Esophagus muscularis mucosa (tissue), 4 donors: ENCODE data around the gene DNAH7.

Source experiments
- EP300 ChIP-seq: sonication (generic); formaldehyde crosslinking; IDR thresholded peaks from one replicate; pipeline ENCODE4 v1.6.1; 2017; ENCODE audit warnings: antibody characterized with exemption
- POLR2A ChIP-seq: fragments of 450-650 bp; IDR thresholded peaks from one replicate; pipeline ENCODE4 v1.6.1; 2017; ENCODE audit warnings: antibody characterized with exemption, moderate library complexity, mild to moderate bottlenecking, low read depth
- POLR2AphosphoS5 ChIP-seq, 2 donors: sonication (generic); formaldehyde crosslinking; IDR thresholded peaks; one replicate each; pipeline ENCODE4 v1.6.1; 2017; ENCODE audit warnings: antibody characterized with exemption in 2 of 2
- TF ChIP-seq, protein P1 (sequence below), 3 experiments: fragments of 200-600 bp in 2 of 3; fragments of 450-650 bp in 1 of 3; sonication (generic) in 2 of 3; IDR thresholded peaks; one replicate each; pipeline ENCODE4 v1.5.1; 2017 to 2019; ENCODE audit warnings: antibody characterized with exemption in 3 of 3, mild to moderate bottlenecking in 2 of 3, moderate library complexity in 1 of 3

DNA sequence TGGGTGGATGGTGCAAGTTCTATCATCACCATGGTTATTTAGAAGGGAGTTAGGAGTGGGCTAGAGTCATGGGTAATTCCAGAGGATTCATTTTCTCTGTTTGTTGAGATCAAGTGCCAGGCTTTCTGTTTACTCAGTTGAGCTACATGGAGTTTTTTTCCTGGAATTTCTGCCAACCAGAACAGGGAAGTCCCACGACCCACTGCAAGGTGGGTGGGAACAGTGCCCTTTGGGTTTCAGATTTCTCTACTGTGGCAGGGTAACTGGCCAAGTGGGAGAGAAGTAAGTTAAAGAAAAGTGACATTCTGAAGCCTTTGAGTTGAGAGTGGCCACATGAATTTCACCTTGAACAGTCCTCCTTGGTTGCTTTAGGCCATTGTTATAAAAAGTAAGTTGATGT, 272.8 kb downstream of the DNAH7 start:
- TF ChIP-seq, protein P1, sequence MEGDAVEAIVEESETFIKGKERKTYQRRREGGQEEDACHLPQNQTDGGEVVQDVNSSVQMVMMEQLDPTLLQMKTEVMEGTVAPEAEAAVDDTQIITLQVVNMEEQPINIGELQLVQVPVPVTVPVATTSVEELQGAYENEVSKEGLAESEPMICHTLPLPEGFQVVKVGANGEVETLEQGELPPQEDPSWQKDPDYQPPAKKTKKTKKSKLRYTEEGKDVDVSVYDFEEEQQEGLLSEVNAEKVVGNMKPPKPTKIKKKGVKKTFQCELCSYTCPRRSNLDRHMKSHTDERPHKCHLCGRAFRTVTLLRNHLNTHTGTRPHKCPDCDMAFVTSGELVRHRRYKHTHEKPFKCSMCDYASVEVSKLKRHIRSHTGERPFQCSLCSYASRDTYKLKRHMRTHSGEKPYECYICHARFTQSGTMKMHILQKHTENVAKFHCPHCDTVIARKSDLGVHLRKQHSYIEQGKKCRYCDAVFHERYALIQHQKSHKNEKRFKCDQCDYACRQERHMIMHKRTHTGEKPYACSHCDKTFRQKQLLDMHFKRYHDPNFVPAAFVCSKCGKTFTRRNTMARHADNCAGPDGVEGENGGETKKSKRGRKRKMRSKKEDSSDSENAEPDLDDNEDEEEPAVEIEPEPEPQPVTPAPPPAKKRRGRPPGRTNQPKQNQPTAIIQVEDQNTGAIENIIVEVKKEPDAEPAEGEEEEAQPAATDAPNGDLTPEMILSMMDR (IDR thresholded peaks at IDR 0.05) = no peak
- TF ChIP-seq POLR2AphosphoS5 (IDR thresholded peaks at IDR 0.05) = no peak
- TF ChIP-seq POLR2A = no peak
- TF ChIP-seq EP300 = no peak
